Measurements from ENCODE around the gene TBC1D19. TPM values are rescaled to one million over a fixed set of nuclear protein-coding genes. Genes with fewer than 3 reads are reported as not detected.

The TBC1D19 gene
- total and polyA plus RNA-seq, 2 of the 4 experiments (the other 2 are of a cell fraction), result 9.9 to 17.6 TPM

DNA sequence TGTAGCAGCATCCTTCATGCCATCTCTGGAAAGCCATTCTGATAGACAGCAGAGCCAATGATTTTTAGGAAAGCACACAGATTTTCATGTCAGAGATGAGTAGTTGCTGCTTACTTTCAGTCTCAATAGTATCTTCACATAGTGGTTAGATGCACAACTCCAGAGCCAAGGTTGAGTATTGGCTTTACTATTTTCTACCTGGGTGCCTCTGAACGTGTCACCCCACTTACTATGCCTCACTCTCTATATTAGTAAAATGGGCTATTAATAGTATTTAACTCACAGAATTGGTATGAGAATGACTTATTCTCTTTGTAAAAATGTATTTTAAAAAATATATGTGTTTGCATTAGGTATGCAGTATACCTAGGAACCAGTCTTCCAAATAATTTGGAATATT is 168.0 kb downstream of the TBC1D19 start:
- CTCF ChIA-PET, result no interaction called here
- H2AK5ac ChIP-seq (ENCODE audit: low read depth, low read length), result no peak overlapping the region
- no peak overlapping the region for H3K23ac ChIP-seq (ENCODE audit: low read depth, low read length)
- dilution Hi-C loops (cut with HindIII; ENCODE audit: low sequenced_read_pairs, unreplicated experiment) (no loop called here), in situ Hi-C loops (cut with MboI; ENCODE audit: low sequenced_read_pairs) (no loop called here), intact Hi-C loops (cut with micrococcal nuclease) (no loop called here)
- no peak overlapping the region for H4K91ac ChIP-seq (ENCODE audit: insufficient read depth, low read depth, low read length)
- no peak overlapping the region for H3K4ac ChIP-seq (ENCODE audit: low read depth, low read length)
- TF ChIP-seq RAD21 (IDR thresholded peaks at IDR 0.05; ENCODE audit: low read length) (no peak), CEBPB (IDR thresholded peaks at IDR 0.05; ENCODE audit: low read depth, low read length) (no peak)
- no peaks in the 10 kb centered on the region for H4K20me1 ChIP-seq (ENCODE audit: insufficient read depth, low read length)
- no peak overlapping the region for H3K27ac ChIP-seq (ENCODE audit: insufficient read depth, low read length)
- ATAC-seq (ENCODE audit: low read depth) (no peak), DNase-seq (no peak)
- no peak overlapping the region for H3K4me2 ChIP-seq (ENCODE audit: low read depth, low read length)
- no peak overlapping the region for H3K18ac ChIP-seq (ENCODE audit: low read depth, low read length)
- H2BK120ac ChIP-seq (ENCODE audit: low read depth, low read length), result no peak overlapping the region
- H3K4me1 ChIP-seq (ENCODE audit: control insufficient read depth, insufficient read depth, low read length), result peaks cover 4% of the 10 kb centered on the region
- no peak overlapping the region for H2AK9ac ChIP-seq (replicated peaks; ENCODE audit: low read depth, low read length, poor library complexity)
- no peak overlapping the region for H2BK5ac ChIP-seq (ENCODE audit: low read depth, low read length, poor library complexity, severe bottlenecking)
- no peak overlapping the region for H4K5ac ChIP-seq (ENCODE audit: low read depth, low read length)
- H3K27me3 ChIP-seq (ENCODE audit: control insufficient read depth, insufficient read depth, low read length), result no peaks in the 10 kb centered on the region
- no peaks in the 10 kb centered on the region for H3K9me1 ChIP-seq (ENCODE audit: insufficient read depth, low read length)
- no peak overlapping the region for H4K8ac ChIP-seq (ENCODE audit: low read depth in 2 of 2, low read length in 2 of 2)
- H2BK15ac ChIP-seq (ENCODE audit: low read depth, low read length), result no peak overlapping the region
- no TSS peak for BruUV-seq (replicated peaks)
- H3K79me1 ChIP-seq (ENCODE audit: low read depth in 1 of 2, low read length in 2 of 2), result no peaks in the 10 kb centered on the region
- no peak overlapping the region for H3K56ac ChIP-seq (ENCODE audit: extremely low read depth, insufficient read depth, low read length)
- H3K4me3 ChIP-seq (ENCODE audit: insufficient read depth, low read depth, low read length), result no peak overlapping the region
- POLR2A ChIA-PET (ENCODE audit: unreplicated experiment), result no interaction called here
- WGBS, 2 experiments (ENCODE audit: extremely low coverage in 2 of 2, insufficient read length in 1 of 2), result no CpG with 5 or more reads among the region's 1 CpG
- H3K9ac ChIP-seq (ENCODE audit: low read depth, low read length), result no peak overlapping the region
- no peak overlapping the region for H3K14ac ChIP-seq (replicated peaks; ENCODE audit: low read depth, low read length)
- no peaks in the 10 kb centered on the region for H3K9me3 ChIP-seq (ENCODE audit: control insufficient read depth, insufficient read depth, low read length)
- H3K36me3 ChIP-seq (ENCODE audit: control insufficient read depth, insufficient read depth, low read length), result peaks cover 3% of the 10 kb centered on the region; the same call in 1 of the 2 replicates
- H2AFZ ChIP-seq (replicated peaks; ENCODE audit: low read length, poor library complexity), result no peak overlapping the region
- no peak overlapping the region for H2BK20ac ChIP-seq (ENCODE audit: low read depth, low read length)

Data from IMR-90 (cell line).